Caco-2 (cell line): ENCODE results near the gene KRTAP9-6. TPM values are rescaled to one million over a fixed set of nuclear protein-coding genes. Genes with fewer than 3 reads are reported as not detected.
"Not testable (repeated sequence)": the region's sequence is repeated elsewhere in the genome, so short reads cannot be mapped to it uniquely, and the experiment has no call there.

Experiments used
- BruUV-seq: library from RNA; stranded (reverse); fragments of 400-500 nt; replicated peaks from 2 replicates; lab custom pipeline; 2021; lab: Mats Ljungman, UMichigan
- CTCF ChIA-PET: fragments of 300-600 bp; sonication (Branson Sonifier 250); formaldehyde crosslinking; loops from one replicate; lab custom pipeline; 2022; ENCODE audit warnings: antibody characterized with exemption; lab: Charles Lee
- POLR2A ChIA-PET: fragments of 300-600 bp; sonication (Branson Sonifier 250); formaldehyde crosslinking; loops from one replicate; lab custom pipeline; 2022; ENCODE audit warnings: antibody characterized with exemption; lab: Charles Lee
- DNase-seq, 2 experiments: peaks; one replicate each; pipeline versions ENCODE4 v3.0.0 to v3.0.0-alpha.2; 2020 to 2022
- H3K27me3 ChIP-seq: replicated peaks from 2 replicates; pipeline ENCODE4 v1.6.0; 2011; ENCODE audit warnings: low read length; ENCODE audit not compliant: control insufficient read depth, insufficient read depth
- H3K36me3 ChIP-seq: 2 replicates; pipeline ENCODE4 v1.5.1; 2011; ENCODE audit warnings: low read length; ENCODE audit not compliant: control insufficient read depth, insufficient read depth
- H3K4me1 ChIP-seq: fragments of 250-450 bp; sonication (Bioruptor Pico); 2 replicates; pipeline ENCODE4 v1.5.1; 2020; ENCODE audit warnings: mild to moderate bottlenecking
- H3K4me3 ChIP-seq: 2 replicates; pipeline ENCODE4 v1.5.1; 2011; ENCODE audit warnings: low read depth, mild to moderate bottlenecking, control low read depth, low read length
- H3K9me3 ChIP-seq: fragments of 250-450 bp; sonication (Bioruptor Pico); 2 replicates; pipeline ENCODE4 v1.5.1; 2020; ENCODE audit warnings: mild to moderate bottlenecking, moderate library complexity
- H3K27ac Mint-ChIP-seq: one replicate; pipeline ENCODE4 v1.8.0; 2022; ENCODE audit warnings: mixed read lengths; ENCODE audit not compliant: unreplicated experiment
- H3K27me3 Mint-ChIP-seq: one replicate; pipeline ENCODE4 v1.8.0; 2022; ENCODE audit warnings: mixed read lengths; ENCODE audit not compliant: insufficient read depth, unreplicated experiment
- H3K36me3 Mint-ChIP-seq: one replicate; pipeline ENCODE4 v1.8.0; 2022; ENCODE audit warnings: mild to moderate bottlenecking, mixed read lengths; ENCODE audit not compliant: insufficient read depth, unreplicated experiment
- H3K4me1 Mint-ChIP-seq: one replicate; pipeline ENCODE4 v1.8.0; 2022; ENCODE audit warnings: low read depth, mixed read lengths; ENCODE audit not compliant: unreplicated experiment
- H3K4me3 Mint-ChIP-seq: one replicate; pipeline ENCODE4 v1.8.0; 2022; ENCODE audit warnings: mild to moderate bottlenecking, moderate library complexity, mixed read lengths; ENCODE audit not compliant: unreplicated experiment
- H3K9me3 Mint-ChIP-seq: one replicate; pipeline ENCODE4 v1.8.0; 2022; ENCODE audit warnings: mixed read lengths; ENCODE audit not compliant: unreplicated experiment
- CTCF ChIP-seq, 2 experiments: fragments of 200-600 bp in 1 of 2; IDR thresholded peaks; 1 replicate in 1 of 2; 2 replicates in 1 of 2; pipeline versions ENCODE4 v1.5.1 to v1.8.0; 2011 to 2022; ENCODE audit warnings: antibody characterized with exemption in 1 of 2, control low read depth in 1 of 2, inconsistent platforms in 1 of 2, low read depth in 1 of 2, low read length in 1 of 2, mild to moderate bottlenecking in 1 of 2, moderate library complexity in 1 of 2; ENCODE audit not compliant: insufficient read depth in 1 of 2, severe bottlenecking in 1 of 2, unreplicated experiment in 1 of 2
- intact Hi-C: fragments of 100-400 bp; cut with micrococcal nuclease; formaldehyde crosslinking; loops from one replicate; pipeline ENCODE4 v1.10.0; 2022; ENCODE audit not compliant: unreplicated experiment
- total RNA-seq: library from RNA; stranded (reverse); gene quantifications from 2 replicates; pipeline ENCODE4 v1.2.3, GENCODE V29; 2022

Gene KRTAP9-6
- total RNA-seq, 1 experiment from 2014 or later, result not detected

GRCh38 chr17:41264599-41264998, 579 bp upstream of the KRTAP9-6 start:
- no peak for DNase-seq
- H3K27ac Mint-ChIP-seq, result no peak overlapping the region
- intact Hi-C loops, result no loop called here
- H3K27me3 ChIP-seq, result no peaks in the 10 kb centered on the region
- no TSS peak for BruUV-seq
- CTCF ChIA-PET, result no interaction called here
- H3K4me1 ChIP-seq, result no peaks in the 10 kb centered on the region
- H3K9me3 Mint-ChIP-seq, result no peaks in the 10 kb centered on the region
- H3K4me3 Mint-ChIP-seq, result no peak overlapping the region
- H3K36me3 Mint-ChIP-seq, result no peaks in the 10 kb centered on the region
- 0 out of 2 replicates have a peak, but pooled peaks cover 4% of the 10 kb centered on the region for H3K9me3 ChIP-seq
- no peaks in the 10 kb centered on the region for H3K36me3 ChIP-seq
- no peaks in the 10 kb centered on the region for H3K4me1 Mint-ChIP-seq
- no peak for TF ChIP-seq CTCF (IDR thresholded peaks at IDR 0.05; ENCODE audit: insufficient read depth in 1 of 2, low read depth in 1 of 2, low read length in 1 of 2, severe bottlenecking in 1 of 2, unreplicated experiment in 1 of 2)
- POLR2A ChIA-PET, result no interaction called here
- no peak overlapping the region for H3K4me3 ChIP-seq
- no peaks in the 10 kb centered on the region for H3K27me3 Mint-ChIP-seq

GRCh38 chr17:41267711-41268110, 2.5 kb downstream of the KRTAP9-6 start:
- no peak for TF ChIP-seq CTCF (IDR thresholded peaks at IDR 0.05; ENCODE audit: insufficient read depth in 1 of 2, low read depth in 1 of 2, low read length in 1 of 2, severe bottlenecking in 1 of 2, unreplicated experiment in 1 of 2)
- Mint-ChIP-seq H3K4me3 (no peak overlapping the region), H3K36me3 (no peaks in the 10 kb centered on the region), H3K27ac (no peak overlapping the region), H3K27me3 (no peaks in the 10 kb centered on the region), H3K9me3 (no peaks in the 10 kb centered on the region), H3K4me1 (no peaks in the 10 kb centered on the region)
- H3K9me3 ChIP-seq, result 0 out of 2 replicates have a peak, but pooled peaks cover under 1% of the 10 kb centered on the region
- ChIA-PET POLR2A (no interaction called here), CTCF (no interaction called here)
- H3K27me3 ChIP-seq, result no peaks in the 10 kb centered on the region
- no peaks in the 10 kb centered on the region for H3K4me1 ChIP-seq
- BruUV-seq, result no TSS peak
- H3K4me3 ChIP-seq, result no peak overlapping the region
- H3K36me3 ChIP-seq, result no peaks in the 10 kb centered on the region
- intact Hi-C loops, result no loop called here
- DNase-seq, result no peak

GRCh38 chr17:41271323-41271722, 6.1 kb downstream of the KRTAP9-6 start:
- H3K9me3 ChIP-seq, POLR2A ChIA-PET, H3K9me3 Mint-ChIP-seq, intact Hi-C loops, H3K4me3 Mint-ChIP-seq, H3K36me3 ChIP-seq, H3K4me3 ChIP-seq, H3K36me3 Mint-ChIP-seq, H3K27me3 Mint-ChIP-seq, H3K27me3 ChIP-seq, H3K27ac Mint-ChIP-seq, DNase-seq, H3K4me1 ChIP-seq, CTCF ChIA-PET, H3K4me1 Mint-ChIP-seq, BruUV-seq: not testable (repeated sequence)

GRCh38 chr17:41271858-41272257, 6.7 kb downstream of the KRTAP9-6 start:
- no peaks in the 10 kb centered on the region for H3K9me3 Mint-ChIP-seq
- no peak for TF ChIP-seq CTCF (IDR thresholded peaks at IDR 0.05; ENCODE audit: insufficient read depth in 1 of 2, low read depth in 1 of 2, low read length in 1 of 2, severe bottlenecking in 1 of 2, unreplicated experiment in 1 of 2)
- H3K36me3 Mint-ChIP-seq, result no peaks in the 10 kb centered on the region
- H3K4me1 Mint-ChIP-seq, result peaks cover 9% of the 10 kb centered on the region
- CTCF ChIA-PET, result no interaction called here
- no peak overlapping the region for H3K4me3 ChIP-seq
- intact Hi-C loops, result no loop called here
- H3K9me3 ChIP-seq, result no peaks in the 10 kb centered on the region
- H3K4me3 Mint-ChIP-seq, result no peak overlapping the region
- DNase-seq, result no peak
- H3K27me3 Mint-ChIP-seq, result no peaks in the 10 kb centered on the region
- BruUV-seq, result no TSS peak
- H3K4me1 ChIP-seq, result no peaks in the 10 kb centered on the region; the same call in 1 of the 2 replicates
- no peaks in the 10 kb centered on the region for H3K36me3 ChIP-seq
- H3K27ac Mint-ChIP-seq, result no peak overlapping the region
- no peaks in the 10 kb centered on the region for H3K27me3 ChIP-seq
- POLR2A ChIA-PET, result no interaction called here

GRCh38 chr17:41275648-41276190, 10.5 kb downstream of the KRTAP9-6 start, which contains the start of gene KRTAP9-7:
Gene KRTAP9-7 (plus strand): TSS chr17:41275698. CDS start chr17:41275698, 0 bp downstream.
- H3K27me3 ChIP-seq, H3K4me1 Mint-ChIP-seq, H3K9me3 Mint-ChIP-seq, H3K27ac Mint-ChIP-seq, CTCF ChIA-PET, POLR2A ChIA-PET, H3K27me3 Mint-ChIP-seq, H3K4me1 ChIP-seq, H3K4me3 ChIP-seq, BruUV-seq, H3K9me3 ChIP-seq, H3K36me3 Mint-ChIP-seq, H3K4me3 Mint-ChIP-seq, DNase-seq, intact Hi-C loops, H3K36me3 ChIP-seq: not testable (repeated sequence)
